ENCODE measurements around the gene SUCLG1.

Gene SUCLG1

GRCh38 chr2:84459018-84459943 lies at the start of gene SUCLG1:
TSS of gene SUCLG1 (minus strand) at chr2:84459280. CDS start at chr2:84459269, 11 bp downstream.
- Histone ChIP-seq H3K36me3 (ENCODE audit: control insufficient read depth, insufficient read depth, low read length) (no peaks in the 10 kb centered on the region), H3K4me1 (ENCODE audit: control insufficient read depth, insufficient read depth, low read length) (no peaks in the 10 kb centered on the region), H3K27ac (ENCODE audit: low read length) (no peak within 1 kb of the TSS), H3K27me3 (ENCODE audit: control insufficient read depth, insufficient read depth, low read length) (no peaks in the 10 kb centered on the region), H3K9me3 (ENCODE audit: control insufficient read depth, insufficient read depth, low read length) (no peaks in the 10 kb centered on the region), H3K4me3 (ENCODE audit: low read length) (peak within 1 kb of the TSS; percentile 86)
- peak; percentile 63 for DNase-seq (ENCODE audit: low read depth, low spot score)
- no CpG with 5 or more reads among the region's 57 CpGs for WGBS (ENCODE audit: insufficient coverage, insufficient read length)

- Histone ChIP-seq H3K27me3 (ENCODE audit: control insufficient read depth, insufficient read depth, low read length) (no peaks in the 10 kb centered on the region), H3K4me3 (ENCODE audit: low read length) (no peak overlapping the region), H3K4me1 (ENCODE audit: control insufficient read depth, insufficient read depth, low read length) (no peaks in the 10 kb centered on the region), H3K27ac (ENCODE audit: low read length) (no peak overlapping the region), H3K9me3 (ENCODE audit: control insufficient read depth, insufficient read depth, low read length) (no peaks in the 10 kb centered on the region), H3K36me3 (ENCODE audit: control insufficient read depth, insufficient read depth, low read length) (no peaks in the 10 kb centered on the region)
- DNase-seq (ENCODE audit: low read depth, low spot score) = no peak
Observed at GRCh38 chr2:84498150-84498799, 39.2 kb upstream of the SUCLG1 start.

DNA sequence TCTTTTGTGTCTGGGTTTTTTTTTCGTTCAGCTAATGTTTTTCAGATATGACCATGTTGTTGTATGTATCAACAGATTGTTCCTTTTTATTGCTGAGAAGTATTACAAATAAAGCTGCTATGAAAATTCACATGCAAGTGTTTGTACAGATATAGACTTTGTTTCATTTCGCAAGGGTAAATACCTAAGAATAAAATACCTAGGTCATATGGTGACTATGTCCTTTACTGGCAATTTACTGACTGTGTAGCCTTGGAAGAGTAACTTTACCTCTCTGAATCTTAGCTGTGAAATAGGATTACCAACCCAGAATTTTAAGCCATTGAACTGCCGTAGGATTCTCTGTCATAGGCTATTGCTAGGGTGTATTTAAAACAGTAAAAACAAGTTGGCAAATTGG lies 38.2 kb upstream of the SUCLG1 start:
- Histone ChIP-seq H3K9me3 (ENCODE audit: control insufficient read depth, insufficient read depth, low read length) (no peaks in the 10 kb centered on the region), H3K4me1 (ENCODE audit: control insufficient read depth, insufficient read depth, low read length) (no peaks in the 10 kb centered on the region), H3K27me3 (ENCODE audit: control insufficient read depth, insufficient read depth, low read length) (no peaks in the 10 kb centered on the region), H3K27ac (ENCODE audit: low read length) (no peak overlapping the region), H3K36me3 (ENCODE audit: control insufficient read depth, insufficient read depth, low read length) (no peaks in the 10 kb centered on the region), H3K4me3 (ENCODE audit: low read length) (no peak overlapping the region)
- WGBS (ENCODE audit: insufficient coverage, insufficient read length) = no CpG with 5 or more reads among the region's 3 CpGs
- DNase-seq (ENCODE audit: low read depth, low spot score) = no peak

- Histone ChIP-seq H3K27ac (ENCODE audit: low read length) (no peak overlapping the region), H3K36me3 (ENCODE audit: control insufficient read depth, insufficient read depth, low read length) (no peaks in the 10 kb centered on the region), H3K9me3 (ENCODE audit: control insufficient read depth, insufficient read depth, low read length) (no peaks in the 10 kb centered on the region), H3K4me1 (ENCODE audit: control insufficient read depth, insufficient read depth, low read length) (no peaks in the 10 kb centered on the region), H3K4me3 (ENCODE audit: low read length) (no peak overlapping the region), H3K27me3 (ENCODE audit: control insufficient read depth, insufficient read depth, low read length) (no peaks in the 10 kb centered on the region)
- DNase-seq (ENCODE audit: low read depth, low spot score) = no peak
Observed at GRCh38 chr2:84496386-84496785, 37.3 kb upstream of the SUCLG1 start.

- H3K4me3 ChIP-seq (ENCODE audit: low read length) = no peak overlapping the region
- H3K27ac ChIP-seq (ENCODE audit: low read length) = no peak overlapping the region
- WGBS (ENCODE audit: insufficient coverage, insufficient read length) = no CpG with 5 or more reads among the region's 8 CpGs
- peak; percentile 11 for DNase-seq (ENCODE audit: low read depth, low spot score)
- no peaks in the 10 kb centered on the region for H3K9me3 ChIP-seq (ENCODE audit: control insufficient read depth, insufficient read depth, low read length)
- no peaks in the 10 kb centered on the region for H3K4me1 ChIP-seq (ENCODE audit: control insufficient read depth, insufficient read depth, low read length)
- no peaks in the 10 kb centered on the region for H3K27me3 ChIP-seq (ENCODE audit: control insufficient read depth, insufficient read depth, low read length)
- no peaks in the 10 kb centered on the region for H3K36me3 ChIP-seq (ENCODE audit: control insufficient read depth, insufficient read depth, low read length)
Observed at GRCh38 chr2:84495539-84496146, 36.6 kb upstream of the SUCLG1 start.

- H3K36me3 ChIP-seq (ENCODE audit: control insufficient read depth, insufficient read depth, low read length) = no peaks in the 10 kb centered on the region
- no peaks in the 10 kb centered on the region for H3K9me3 ChIP-seq (ENCODE audit: control insufficient read depth, insufficient read depth, low read length)
- no peak for DNase-seq (ENCODE audit: low read depth, low spot score)
- no peaks in the 10 kb centered on the region for H3K27me3 ChIP-seq (ENCODE audit: control insufficient read depth, insufficient read depth, low read length)
- no CpG with 5 or more reads among the region's 4 CpGs for WGBS (ENCODE audit: insufficient coverage, insufficient read length)
- H3K27ac ChIP-seq (ENCODE audit: low read length) = no peak overlapping the region
- no peak overlapping the region for H3K4me3 ChIP-seq (ENCODE audit: low read length)
- H3K4me1 ChIP-seq (ENCODE audit: control insufficient read depth, insufficient read depth, low read length) = no peaks in the 10 kb centered on the region
Observed at GRCh38 chr2:84494070-84494469, 35.0 kb upstream of the SUCLG1 start.

DNA sequence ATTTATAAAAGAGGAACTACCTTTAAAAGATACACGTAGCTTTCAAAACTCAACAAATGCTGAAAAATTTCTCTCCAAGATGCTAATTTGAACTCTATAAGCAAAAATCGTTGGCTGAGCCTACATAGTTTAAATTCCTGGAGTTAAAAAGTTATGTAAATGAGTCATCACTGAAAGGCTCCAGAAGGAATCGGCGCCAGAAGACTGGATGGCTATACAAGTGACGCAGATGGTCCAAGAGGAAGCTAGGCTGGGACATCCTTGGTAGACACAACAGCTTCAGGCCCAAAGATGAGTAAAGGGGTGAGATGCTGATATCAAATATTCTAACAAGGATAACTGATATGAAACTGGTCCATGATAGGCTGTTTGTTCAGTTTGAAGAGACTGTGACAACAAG lies 34.4 kb upstream of the SUCLG1 start:
- H3K27ac ChIP-seq (ENCODE audit: low read length) = no peak overlapping the region
- H3K27me3 ChIP-seq (ENCODE audit: control insufficient read depth, insufficient read depth, low read length) = no peaks in the 10 kb centered on the region
- no peaks in the 10 kb centered on the region for H3K9me3 ChIP-seq (ENCODE audit: control insufficient read depth, insufficient read depth, low read length)
- H3K4me3 ChIP-seq (ENCODE audit: low read length) = no peak overlapping the region
- no CpG with 5 or more reads among the region's 5 CpGs for WGBS (ENCODE audit: insufficient coverage, insufficient read length)
- no peaks in the 10 kb centered on the region for H3K4me1 ChIP-seq (ENCODE audit: control insufficient read depth, insufficient read depth, low read length)
- DNase-seq (ENCODE audit: low read depth, low spot score) = no peak
- no peaks in the 10 kb centered on the region for H3K36me3 ChIP-seq (ENCODE audit: control insufficient read depth, insufficient read depth, low read length)

DNA sequence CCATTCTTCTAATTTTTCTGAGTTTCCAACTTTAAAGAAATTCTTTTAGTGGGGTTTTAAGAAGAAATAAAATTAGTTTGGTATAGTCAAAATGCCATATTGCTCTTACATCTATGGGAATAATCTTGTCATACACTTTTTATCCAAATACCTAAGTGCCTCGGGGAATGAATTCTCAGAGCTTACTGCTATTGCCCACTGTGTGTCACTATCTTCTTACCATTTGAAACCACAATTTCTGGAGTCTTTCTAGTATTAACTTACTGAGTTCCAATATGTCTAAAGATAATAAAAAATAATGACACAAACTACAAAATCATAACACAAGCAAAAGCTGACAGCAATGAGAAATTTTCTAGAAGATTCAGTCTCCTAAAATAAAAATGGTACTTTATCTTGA lies 33.5 kb upstream of the SUCLG1 start:
- no peak for DNase-seq (ENCODE audit: low read depth, low spot score)
- WGBS (ENCODE audit: insufficient coverage, insufficient read length) = no CpG with 5 or more reads among the region's 1 CpG
- Histone ChIP-seq H3K27ac (ENCODE audit: low read length) (no peak overlapping the region), H3K36me3 (ENCODE audit: control insufficient read depth, insufficient read depth, low read length) (no peaks in the 10 kb centered on the region), H3K4me1 (ENCODE audit: control insufficient read depth, insufficient read depth, low read length) (no peaks in the 10 kb centered on the region), H3K9me3 (ENCODE audit: control insufficient read depth, insufficient read depth, low read length) (no peaks in the 10 kb centered on the region), H3K4me3 (ENCODE audit: low read length) (no peak overlapping the region), H3K27me3 (ENCODE audit: control insufficient read depth, insufficient read depth, low read length) (no peaks in the 10 kb centered on the region)

DNA sequence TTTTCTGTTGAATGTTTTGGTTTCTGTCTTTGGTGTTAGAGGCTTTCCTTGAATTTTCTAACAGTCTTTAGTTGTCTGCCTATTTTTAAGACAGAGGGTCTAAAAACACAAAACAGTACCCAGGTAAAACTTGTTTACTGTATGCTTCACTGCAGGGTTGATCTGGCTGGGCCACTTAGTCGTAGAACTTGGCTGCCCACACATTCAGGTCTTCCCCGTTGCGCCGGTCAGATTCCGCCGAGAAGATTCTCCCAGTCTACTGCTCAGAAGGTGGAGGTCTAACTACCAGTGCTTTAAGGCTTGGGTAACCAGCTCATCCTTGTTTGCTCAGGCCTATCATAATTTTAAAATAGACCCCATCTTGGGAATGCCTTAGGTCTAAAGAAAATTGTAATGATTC lies 32.7 kb upstream of the SUCLG1 start:
- Histone ChIP-seq H3K4me1 (ENCODE audit: control insufficient read depth, insufficient read depth, low read length) (no peaks in the 10 kb centered on the region), H3K27ac (ENCODE audit: low read length) (no peak overlapping the region), H3K36me3 (ENCODE audit: control insufficient read depth, insufficient read depth, low read length) (no peaks in the 10 kb centered on the region), H3K27me3 (ENCODE audit: control insufficient read depth, insufficient read depth, low read length) (no peaks in the 10 kb centered on the region), H3K4me3 (ENCODE audit: low read length) (no peak overlapping the region), H3K9me3 (ENCODE audit: control insufficient read depth, insufficient read depth, low read length) (no peaks in the 10 kb centered on the region)
- no CpG with 5 or more reads among the region's 6 CpGs for WGBS (ENCODE audit: insufficient coverage, insufficient read length)
- DNase-seq (ENCODE audit: low read depth, low spot score) = no peak

GRCh38 chr2:84491256-84491655 lies 32.2 kb upstream of the SUCLG1 start:
- Histone ChIP-seq H3K27me3 (ENCODE audit: control insufficient read depth, insufficient read depth, low read length) (no peaks in the 10 kb centered on the region), H3K9me3 (ENCODE audit: control insufficient read depth, insufficient read depth, low read length) (no peaks in the 10 kb centered on the region), H3K36me3 (ENCODE audit: control insufficient read depth, insufficient read depth, low read length) (no peaks in the 10 kb centered on the region), H3K27ac (ENCODE audit: low read length) (no peak overlapping the region), H3K4me3 (ENCODE audit: low read length) (no peak overlapping the region), H3K4me1 (ENCODE audit: control insufficient read depth, insufficient read depth, low read length) (no peaks in the 10 kb centered on the region)
- WGBS (ENCODE audit: insufficient coverage, insufficient read length) = no CpG with 5 or more reads among the region's 2 CpGs
- DNase-seq (ENCODE audit: low read depth, low spot score) = no peak
